DMS114 treated with DMSO at 0.1 percent for 48 hours (cell line): ENCODE results near the gene MIPOL1.
"Not testable (repeated sequence)": the region's sequence is repeated elsewhere in the genome, so short reads cannot be mapped to it uniquely, and the experiment has no call there.

Experiments used
- DNase-seq: peaks from one replicate; lab custom pipeline; 2025; ENCODE audit not compliant: unreplicated experiment; lab: John Stamatoyannopoulos, UW

MIPOL1 gene

DNA sequence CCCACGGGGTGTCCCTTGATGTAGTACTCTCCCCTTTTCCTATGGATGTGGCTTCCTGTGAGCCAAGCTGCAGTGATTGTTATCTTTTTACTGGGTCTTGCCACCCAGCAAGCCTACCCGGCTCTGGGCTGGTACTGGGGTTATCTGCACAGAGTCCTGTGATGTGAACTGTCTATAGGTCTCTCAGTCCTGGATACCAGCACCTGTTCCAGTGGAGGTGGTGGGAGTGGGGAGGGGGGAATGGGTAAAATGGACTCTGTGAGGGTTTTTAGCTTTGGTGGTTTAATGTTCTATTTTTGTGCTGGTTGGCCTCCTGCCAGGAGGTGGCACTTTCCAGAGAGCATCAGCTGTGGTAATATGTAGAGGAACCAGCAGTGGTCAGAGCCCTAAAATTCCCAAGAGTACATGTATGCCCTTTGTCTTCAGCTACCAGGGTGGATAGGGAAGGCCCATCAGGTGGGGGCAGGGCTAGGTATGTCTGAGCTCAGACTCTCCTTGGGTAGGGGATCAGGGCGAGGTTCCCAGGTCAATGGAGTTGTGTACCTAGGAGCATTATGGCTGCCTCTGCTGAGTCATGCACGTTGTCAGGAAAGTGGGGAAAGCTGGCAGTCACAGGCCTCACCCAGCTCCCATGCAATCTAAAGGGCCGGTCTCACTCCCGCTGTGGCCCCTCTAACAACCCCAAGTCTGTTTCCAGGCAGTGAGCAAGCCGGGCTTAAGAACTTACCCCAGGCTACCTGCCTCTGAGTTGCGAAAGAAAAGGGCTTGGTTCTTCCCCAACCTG is 199.6 kb downstream of the MIPOL1 start:
- not testable (repeated sequence) for DNase-seq

DNA sequence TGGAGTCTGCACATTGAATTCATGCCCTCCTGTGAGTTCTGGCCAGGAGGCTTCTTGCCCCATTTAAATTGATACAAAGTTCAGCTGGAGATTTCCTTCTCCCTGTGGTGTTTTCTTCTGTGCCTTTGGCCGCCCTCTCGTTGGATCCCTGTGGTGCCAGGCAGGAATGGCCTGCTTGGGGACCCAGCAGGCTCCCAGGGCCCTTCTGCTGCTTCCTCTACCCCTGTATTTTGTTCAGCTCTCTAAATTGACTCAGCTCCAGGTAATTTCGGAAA is 200.1 kb downstream of the MIPOL1 start:
- DNase-seq, result no peak

GRCh38 chr14:37399517-37399916 is 201.8 kb downstream of the MIPOL1 start:
- DNase-seq, result no peak

GRCh38 chr14:37401093-37401492 is 203.4 kb downstream of the MIPOL1 start:
- no peak for DNase-seq

DNA sequence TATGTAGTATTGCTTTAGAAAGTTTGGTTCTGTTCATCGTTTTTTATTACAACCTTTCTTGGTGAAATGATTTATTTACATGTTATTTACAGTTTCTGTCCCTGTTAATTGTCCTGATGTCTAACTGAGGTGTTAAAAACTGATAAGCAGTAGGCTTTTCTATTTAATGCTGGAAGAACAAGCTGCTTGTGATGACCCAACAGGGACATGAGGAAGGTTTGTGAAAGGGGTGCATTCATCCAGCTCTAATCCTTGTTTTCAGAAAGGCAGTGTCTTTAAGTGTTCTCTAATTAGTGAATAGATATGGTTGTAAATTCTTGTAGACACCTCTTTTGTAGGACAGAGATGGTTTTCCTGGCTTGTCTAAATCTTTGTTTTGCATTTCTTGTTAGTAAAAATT is 205.9 kb downstream of the MIPOL1 start:
- no peak for DNase-seq

DNA sequence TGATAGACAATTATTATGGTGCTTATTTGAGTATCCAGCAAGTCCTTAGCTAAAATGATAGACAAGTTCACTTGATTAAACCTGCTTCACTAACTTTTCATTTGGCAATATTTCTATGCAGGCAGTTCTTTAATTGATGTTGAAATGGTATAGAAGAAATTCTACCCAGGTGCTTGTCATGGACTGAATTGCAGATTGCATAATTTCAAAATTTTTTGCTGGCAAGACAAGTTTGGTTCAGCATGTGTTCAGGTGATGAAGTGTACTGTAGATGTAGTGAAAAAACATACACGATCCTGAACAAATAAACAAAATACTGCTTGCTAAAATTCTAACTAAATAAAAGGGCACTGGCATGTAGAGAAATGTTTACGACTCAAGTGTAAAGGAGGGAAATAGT is 208.4 kb downstream of the MIPOL1 start:
- no peak for DNase-seq

DNA sequence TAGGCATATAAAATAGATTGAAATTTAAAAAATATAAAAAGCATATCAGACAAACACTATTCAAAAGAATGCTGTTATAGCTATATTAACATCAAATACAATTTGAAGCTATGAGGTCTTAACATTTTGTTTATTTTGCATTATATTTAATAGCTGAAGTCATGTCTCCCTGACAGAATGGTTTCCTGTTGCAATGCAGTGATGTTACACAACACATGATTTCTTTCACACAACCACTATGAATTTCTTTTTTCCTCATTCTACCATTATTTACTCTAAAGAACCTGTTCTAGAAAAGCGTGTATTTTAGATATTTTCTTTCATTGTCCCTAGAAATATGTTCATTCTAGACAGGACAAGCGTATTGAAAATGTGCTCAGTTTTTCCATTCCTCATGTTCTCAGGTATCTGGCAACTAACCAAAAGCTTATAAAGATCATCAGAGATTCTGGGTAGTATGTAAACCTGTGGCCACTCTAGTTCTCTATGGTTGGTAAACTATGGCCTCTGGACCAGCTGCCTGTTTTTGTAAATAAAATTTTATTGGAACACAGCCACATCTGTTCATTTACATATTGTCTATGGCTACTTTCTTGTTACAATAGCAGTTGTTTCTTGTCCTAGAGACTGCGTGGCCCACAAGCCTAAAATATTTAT is 213.5 kb downstream of the MIPOL1 start:
- no peak for DNase-seq

GRCh38 chr14:37413050-37413449 is 215.3 kb downstream of the MIPOL1 start:
- no peak for DNase-seq

DNA sequence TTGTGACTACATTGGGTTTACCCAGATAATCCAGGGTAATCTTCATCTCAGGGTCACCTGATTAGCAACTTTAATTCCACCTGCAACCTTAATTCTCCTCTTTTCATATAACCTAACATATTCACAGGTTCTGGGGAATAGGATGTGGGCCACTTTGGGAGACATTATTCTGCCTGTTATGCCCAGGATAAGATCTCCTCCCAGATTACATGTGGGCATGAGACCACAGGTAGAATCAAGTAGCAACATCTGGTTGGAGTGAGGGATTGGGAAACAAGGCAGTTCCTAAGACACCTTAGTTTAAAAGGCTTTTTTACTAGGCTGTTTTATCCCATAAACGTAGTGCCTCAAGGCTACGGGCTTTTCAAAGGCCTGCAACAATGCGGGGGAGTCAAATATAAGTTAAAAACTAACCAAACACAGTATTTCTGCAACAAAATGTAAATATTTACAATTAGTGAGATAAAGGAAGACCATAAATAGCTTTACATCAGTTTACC is 215.8 kb downstream of the MIPOL1 start:
- no peak for DNase-seq

- no peak for DNase-seq
Observed at GRCh38 chr14:37416264-37416663, 218.5 kb downstream of the MIPOL1 start.

- DNase-seq, result no peak
Observed at GRCh38 chr14:37417151-37417550, 219.4 kb downstream of the MIPOL1 start.

GRCh38 chr14:37417833-37418232 is 220.1 kb downstream of the MIPOL1 start:
- DNase-seq, result no peak

- DNase-seq, result no peak
Observed at GRCh38 chr14:37420622-37421021, 222.9 kb downstream of the MIPOL1 start.

GRCh38 chr14:37422319-37422718 is 224.6 kb downstream of the MIPOL1 start:
- no peak for DNase-seq

GRCh38 chr14:37422748-37423147 is 225.0 kb downstream of the MIPOL1 start:
- DNase-seq, result no peak

- DNase-seq, result no peak
Observed at GRCh38 chr14:37428954-37429353, 231.2 kb downstream of the MIPOL1 start.

DNA sequence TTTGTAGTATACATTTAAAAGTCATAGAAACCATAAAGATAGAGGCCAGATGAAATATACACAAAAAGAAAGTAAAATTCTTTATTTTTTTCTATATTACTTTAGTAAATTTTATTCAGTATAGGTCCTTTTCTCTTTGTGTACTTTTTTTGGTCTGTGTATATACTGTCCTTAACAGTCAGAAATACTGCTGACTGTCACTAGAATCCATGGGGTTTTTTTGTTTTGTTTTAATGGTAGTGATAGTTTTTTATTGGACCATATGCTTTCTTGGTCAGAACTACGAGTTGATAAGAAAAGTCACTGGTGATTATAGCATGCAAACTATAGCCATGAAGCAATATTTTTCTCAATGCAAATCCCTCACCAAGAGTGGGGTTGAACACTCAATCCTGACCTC is 231.9 kb downstream of the MIPOL1 start:
- DNase-seq, result no peak

DNA sequence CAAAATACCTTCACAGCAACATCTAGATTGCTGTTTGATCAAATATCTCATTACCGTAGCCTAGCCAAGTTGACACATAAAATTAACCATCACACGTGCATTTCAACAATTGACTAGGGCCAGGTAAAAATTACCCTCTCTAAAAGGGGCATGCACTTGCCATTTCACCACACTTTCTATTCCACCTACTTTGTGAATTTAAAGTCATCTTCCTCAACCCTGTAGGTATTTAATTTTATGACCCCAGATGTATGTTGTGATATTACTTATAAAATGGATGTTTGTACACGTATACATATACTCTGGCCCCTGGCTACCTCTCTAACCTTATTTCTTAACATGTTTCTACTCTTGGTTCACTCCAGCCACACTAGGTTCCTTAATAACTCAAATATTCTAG is 237.1 kb downstream of the MIPOL1 start:
- no peak for DNase-seq

GRCh38 chr14:37436519-37436918 is 238.8 kb downstream of the MIPOL1 start:
- no peak for DNase-seq

DNA sequence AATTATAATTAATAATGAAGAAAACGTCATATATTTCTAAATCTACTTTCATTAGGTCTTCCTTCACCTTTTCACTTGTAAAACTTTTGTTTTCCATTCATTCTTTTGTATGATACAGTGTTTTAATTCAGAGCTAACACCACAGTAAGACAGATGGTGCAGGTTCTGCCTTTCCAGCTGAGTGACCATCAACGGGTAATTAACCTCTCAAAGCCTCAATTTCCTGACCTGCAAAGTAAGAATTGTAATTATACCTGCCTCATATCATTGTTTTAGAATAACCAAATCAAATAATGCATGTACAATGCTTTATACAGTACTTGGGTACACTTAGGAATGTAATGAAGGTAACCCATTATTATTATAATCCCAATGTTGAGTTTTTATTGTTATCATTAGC is 239.8 kb downstream of the MIPOL1 start:
- DNase-seq, result no peak

DNA sequence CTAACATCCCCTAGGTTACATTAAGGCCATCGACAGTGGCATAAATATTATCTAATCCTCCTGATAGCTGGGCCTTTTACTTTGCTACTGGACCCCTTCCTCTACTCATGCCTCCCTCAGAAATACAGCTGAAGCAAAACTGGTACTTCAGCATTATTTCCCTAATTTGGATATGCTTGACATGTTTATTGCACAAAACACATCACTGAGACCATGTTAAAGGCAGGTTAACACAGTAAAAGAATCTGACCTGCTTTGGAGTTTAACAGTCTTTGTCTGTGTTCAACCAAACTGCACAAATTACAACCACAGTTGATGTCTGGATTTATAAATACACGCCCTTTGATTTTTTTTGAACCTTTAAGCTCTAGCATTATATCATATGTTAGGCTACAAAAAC is 240.7 kb downstream of the MIPOL1 start:
- DNase-seq, result no peak

- DNase-seq, result no peak
Observed at GRCh38 chr14:37443461-37443860, 245.7 kb downstream of the MIPOL1 start.

DNA sequence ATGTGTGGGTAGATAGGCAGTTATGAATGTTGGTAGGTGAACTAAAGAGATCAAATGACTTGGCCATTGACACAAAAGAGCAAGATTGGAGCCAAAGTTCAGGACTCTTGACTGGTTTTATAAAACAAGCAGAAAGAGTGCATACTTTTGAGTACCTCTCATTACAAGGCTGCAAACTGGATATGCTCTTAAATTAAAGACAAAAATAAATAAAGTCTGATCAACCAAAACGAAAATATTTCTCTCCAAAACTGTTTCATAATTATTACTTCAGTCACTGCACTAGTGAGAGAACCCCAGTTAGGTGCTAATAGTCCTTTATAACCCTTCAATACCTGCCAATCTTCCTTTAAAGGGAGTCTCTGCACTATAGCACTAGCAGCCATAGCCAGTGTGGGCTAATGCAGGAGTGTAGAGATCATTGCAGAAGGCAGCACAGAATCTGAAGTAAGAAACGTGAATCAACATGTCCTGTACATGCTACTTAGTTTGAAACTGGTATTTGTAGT is 250.2 kb downstream of the MIPOL1 start:
- no peak for DNase-seq
